ENCODE measurements around the gene COL25A1.

Gene COL25A1

DNA sequence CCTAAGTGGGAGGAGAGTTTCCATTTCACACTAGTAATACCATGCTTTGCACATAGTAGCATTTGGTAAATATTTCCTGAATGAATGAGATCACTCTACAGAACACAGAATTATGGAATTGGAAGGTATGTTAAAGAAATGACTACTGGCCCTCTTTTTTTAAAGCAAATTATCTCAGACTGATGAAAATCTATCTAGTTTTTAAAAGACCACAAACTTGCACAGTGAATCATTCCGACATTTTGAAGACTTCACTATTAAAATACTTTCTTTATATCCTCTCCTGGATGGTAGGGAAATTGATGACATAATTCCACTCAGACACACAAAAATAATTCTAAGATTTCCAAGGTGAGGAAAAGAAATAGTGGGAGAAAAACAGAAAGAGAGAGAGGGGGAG is 471.2 kb downstream of the COL25A1 start:
- DNase-seq (ENCODE audit: low read depth in 1 of 2, low spot score in 1 of 2): no peak

DNA sequence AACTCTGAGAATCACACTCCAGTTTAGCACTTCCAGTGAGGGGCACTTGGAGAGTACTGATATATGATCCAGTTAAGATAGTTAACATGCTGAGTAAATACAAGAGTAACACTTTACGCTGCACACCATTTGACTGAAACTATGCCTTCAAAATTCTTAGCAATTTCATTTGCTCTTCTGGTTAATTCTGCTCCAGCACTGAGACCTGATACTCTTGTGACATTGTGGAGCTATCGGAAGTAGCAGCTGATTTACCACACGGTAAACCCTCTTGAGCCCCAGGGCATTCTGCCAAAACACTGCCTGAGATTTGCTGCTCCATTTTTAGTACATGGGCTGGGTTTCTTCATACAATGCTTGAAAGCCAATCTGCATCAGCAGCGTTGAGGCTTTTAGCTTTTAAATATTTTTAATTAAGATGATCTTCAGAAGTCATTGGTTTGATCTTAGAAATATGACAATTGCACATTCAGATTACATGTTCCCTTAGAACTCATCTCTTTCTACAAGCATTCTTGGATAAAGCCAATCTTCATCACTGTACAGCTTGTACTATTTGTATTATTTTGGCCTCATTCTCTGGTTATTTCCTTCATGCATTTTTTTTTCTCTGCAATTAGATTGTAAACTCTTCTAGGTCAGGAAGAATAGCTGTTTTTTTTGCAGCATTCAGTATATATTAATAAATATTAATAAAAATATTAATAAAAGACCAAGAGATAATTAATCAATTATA is 471.8 kb downstream of the COL25A1 start:
- no peak for DNase-seq (ENCODE audit: low read depth in 1 of 2, low spot score in 1 of 2)

DNA sequence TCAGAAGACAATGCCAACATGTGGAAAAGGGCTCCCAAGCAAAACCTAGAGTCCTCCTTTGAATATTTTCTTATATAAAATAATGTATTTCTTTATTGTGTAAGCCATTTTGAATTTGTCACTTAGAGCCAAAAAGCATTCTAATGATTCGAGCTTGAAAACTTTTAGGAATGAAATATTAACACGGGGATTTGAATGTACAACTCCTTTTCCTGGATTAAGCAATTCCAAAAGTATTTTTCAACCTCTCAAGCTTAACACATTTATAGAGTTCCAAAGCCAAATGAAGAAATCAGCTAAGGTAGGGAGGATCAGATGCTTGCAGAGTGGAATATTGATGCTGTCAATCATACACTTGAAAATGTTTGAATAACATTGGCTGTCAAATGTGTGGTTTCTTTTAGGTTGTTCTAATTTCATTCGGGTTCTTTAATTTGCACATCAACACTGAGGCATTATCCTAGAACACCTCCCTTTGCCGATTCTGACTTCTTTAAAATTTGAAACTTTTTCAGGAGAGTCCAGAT is 472.4 kb downstream of the COL25A1 start:
- no peak for DNase-seq (ENCODE audit: low read depth in 1 of 2, low spot score in 1 of 2)

DNA sequence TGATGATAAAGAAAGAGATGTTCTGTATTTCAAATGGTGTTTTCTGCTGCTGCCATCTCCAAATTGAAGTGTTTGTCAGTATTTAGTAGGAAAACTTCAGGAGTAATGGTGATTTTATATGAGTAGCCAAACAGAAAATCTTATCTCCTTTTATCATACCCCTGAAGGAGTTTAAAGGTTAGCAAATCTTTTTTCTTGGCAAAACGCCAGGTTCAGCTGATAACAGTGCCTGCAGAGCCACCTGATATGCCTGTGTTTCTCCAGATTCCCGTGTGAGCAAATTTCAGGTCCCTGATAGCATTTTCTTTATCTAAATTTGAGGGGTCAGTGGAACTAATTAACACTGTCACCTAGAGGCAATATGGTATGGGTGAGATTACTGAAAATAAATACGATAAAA is 473.8 kb downstream of the COL25A1 start:
- DNase-seq (ENCODE audit: low read depth in 1 of 2, low spot score in 1 of 2): no peak

DNA sequence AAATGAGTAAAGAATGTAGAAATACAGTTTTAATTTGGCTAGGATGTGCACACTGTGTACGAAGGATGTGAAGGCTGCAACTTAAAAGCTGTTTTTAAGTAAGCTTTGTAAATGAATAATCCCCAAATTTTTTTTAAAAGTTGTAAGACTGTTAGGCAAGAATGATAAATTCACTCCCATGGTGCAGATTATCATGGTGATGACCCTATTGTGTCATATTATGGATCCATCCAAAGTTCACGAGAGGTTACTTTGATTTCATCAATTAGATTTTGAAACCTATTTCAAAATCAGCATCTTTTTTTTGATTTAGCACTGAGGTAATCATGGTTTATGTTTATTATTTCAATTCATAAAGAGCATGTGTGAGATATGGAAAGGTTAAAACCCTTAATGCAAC is 476.7 kb downstream of the COL25A1 start:
- no peak for DNase-seq (ENCODE audit: low read depth in 1 of 2, low spot score in 1 of 2)

DNA sequence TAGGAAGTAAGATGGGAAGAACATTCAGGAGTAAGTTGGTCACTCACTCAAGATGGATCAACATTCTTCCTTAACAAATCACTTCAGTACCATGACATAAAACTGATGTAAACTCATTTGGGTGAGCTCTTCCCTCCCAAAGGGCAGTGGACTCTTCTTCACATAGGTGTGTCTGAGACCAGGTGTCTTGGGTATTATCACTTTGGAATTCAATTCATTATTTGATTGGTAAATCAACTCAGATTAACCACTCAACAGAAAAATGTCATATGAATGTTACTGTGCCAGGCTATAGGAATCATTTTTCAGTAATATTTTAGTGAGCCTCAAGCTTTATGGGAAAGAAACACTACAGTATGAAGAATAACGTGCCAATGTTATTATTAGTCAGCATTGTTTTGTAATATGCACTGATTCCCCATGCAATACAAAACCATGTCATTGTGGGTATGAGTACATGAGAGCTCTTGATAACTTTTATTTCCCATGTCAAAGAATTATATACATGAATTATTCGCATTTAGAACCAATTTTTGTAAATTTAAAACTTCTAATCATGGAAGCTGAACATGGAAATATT is 481.0 kb downstream of the COL25A1 start:
- DNase-seq (ENCODE audit: low read depth in 1 of 2, low spot score in 1 of 2): no peak

DNA sequence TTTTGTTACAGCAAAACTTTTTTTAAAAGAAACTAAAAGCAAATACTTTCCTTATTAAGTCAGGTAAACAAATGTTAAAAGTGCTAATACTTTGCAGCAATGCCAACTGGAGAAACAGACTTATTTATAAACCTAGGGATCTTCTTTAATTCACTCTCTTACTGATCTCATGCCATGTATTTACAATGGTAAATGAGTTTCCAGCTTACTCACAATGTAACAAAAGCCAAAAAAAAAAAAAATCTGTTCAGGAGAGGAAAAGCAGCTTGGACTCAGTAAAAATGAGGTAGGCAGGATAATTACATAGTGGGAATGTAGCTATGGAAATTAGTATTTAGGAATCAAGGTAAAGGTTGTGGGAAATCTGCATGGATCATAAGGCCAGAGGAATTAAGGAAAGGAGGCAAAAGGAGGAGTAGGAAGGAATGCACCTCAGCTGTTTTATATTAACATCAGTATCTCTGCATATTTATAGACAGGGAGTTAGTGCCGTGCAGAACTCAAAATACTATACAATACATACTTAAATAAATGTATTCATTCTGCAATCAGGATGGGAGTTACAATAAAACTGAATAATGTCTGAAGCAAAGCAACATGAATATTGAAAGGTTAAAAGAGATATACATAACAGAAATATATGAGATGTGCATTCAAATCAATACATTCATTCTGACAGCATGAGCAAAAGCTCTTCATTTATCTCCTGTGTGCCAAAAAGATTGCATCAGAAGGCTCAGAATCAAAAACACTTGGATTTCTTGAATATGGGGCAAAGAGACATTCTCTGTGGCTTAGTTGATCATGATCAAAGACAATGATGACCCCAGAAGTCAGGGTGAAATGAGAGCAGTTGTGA is 481.7 kb downstream of the COL25A1 start:
- DNase-seq (ENCODE audit: low read depth in 1 of 2, low spot score in 1 of 2): no peak

DNA sequence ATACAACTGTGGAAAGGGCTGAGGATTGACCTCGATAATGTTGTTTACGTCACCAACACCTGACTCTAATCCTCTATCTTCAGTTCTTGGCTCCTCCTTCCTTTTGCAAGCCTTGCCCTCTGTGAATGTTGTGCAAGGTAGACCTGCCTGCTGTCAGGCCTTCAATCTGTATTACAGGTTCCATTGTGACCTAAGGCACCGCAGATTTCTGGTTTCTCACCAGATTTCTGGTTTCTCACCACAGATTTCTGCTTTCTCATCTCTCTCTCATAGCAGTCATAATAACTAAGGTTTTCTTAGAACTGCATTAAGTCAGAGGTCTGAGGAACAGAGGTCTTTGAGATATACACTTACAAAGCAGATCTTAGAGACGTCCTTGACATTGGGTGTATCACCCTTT is 488.1 kb downstream of the COL25A1 start:
- no peak for DNase-seq (ENCODE audit: low read depth in 1 of 2, low spot score in 1 of 2)

DNA sequence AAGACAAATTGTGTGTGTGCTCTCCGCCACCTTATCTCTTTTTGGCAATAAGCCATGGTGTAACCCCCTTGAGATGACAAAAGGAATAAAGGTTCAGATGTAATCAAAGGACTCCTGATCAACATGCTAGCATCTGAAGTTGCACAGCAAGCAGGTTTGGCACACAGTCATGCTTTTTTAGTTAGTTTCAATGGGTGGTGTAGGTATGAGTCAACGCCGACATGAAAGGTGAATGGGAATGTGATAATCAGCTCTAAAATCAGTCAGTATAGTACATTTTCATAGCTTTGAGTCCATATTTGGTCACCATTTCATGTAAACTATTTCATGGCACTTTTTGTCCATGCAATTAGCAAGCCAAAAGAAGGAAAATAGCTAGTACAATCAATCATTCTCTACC is 489.2 kb downstream of the COL25A1 start:
- DNase-seq (ENCODE audit: low read depth in 1 of 2, low spot score in 1 of 2): no peak

DNA sequence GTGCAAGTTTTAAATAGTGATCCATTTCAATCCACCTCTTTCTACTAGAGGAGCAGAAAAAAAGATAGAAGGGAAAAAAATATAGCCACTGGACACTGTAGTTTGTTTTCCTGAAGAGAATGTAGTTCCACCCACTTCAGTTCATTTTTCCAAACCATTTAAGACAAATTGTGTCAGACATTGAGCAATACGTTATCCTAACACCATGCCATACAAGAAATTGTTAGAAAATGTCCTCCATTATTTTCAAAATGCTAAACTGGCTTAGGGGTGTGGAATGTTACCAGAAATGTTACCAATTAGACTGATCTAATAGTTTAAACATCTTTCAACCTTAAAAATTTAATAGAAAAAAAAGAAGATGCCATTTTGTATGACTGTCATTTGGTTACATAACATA is 491.0 kb downstream of the COL25A1 start:
- no peak for DNase-seq (ENCODE audit: low read depth in 1 of 2, low spot score in 1 of 2)

DNA sequence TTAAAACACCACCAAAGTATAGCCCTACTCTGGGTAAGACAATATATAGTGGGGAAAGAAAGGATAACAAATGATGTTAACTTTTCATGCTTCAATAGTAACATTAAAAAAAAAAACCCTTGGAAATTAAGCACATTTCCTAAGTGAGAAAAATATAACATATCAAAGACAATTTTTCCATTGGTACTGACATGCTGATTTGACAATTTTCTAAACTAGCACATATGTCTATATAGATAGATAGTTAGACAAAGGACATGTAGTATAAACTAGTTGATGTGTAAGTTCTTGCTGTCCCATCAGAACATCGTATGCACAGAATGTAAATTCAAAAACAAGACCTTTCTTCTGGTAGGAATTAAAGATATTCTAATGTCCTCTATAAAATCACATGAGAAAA is 492.4 kb downstream of the COL25A1 start:
- no peak for DNase-seq (ENCODE audit: low read depth in 1 of 2, low spot score in 1 of 2)

DNA sequence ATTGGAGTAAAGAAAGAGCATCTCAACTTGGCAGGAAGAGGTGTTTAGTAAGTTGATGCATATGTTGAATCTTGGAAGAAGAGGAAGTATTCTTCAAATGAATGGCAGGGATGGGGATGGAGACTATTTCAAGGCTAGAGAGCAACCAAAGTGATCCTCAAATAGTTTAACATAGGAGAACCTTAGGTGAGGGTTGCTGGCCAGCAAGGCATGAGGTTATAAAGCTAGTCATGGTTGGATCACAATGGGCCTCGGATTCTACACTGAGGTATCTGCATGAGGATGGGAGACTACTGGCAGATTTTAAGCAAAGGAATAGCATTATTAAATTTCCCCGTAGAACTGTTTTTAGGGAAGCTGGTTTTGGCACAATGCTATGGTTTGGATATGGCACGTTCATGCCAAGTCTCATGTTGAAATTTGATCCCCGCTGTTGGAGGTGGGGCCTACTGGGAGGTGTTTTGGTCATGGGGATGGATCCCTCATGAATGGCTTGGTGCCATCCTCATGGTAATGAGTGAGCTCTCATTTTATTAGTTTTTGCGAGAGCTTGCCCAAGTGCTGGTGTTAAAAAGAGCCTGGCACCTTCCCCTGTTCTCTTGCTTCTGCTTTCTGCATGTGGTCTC is 497.7 kb downstream of the COL25A1 start:
- no peak for DNase-seq (ENCODE audit: low read depth in 1 of 2, low spot score in 1 of 2)

DNA sequence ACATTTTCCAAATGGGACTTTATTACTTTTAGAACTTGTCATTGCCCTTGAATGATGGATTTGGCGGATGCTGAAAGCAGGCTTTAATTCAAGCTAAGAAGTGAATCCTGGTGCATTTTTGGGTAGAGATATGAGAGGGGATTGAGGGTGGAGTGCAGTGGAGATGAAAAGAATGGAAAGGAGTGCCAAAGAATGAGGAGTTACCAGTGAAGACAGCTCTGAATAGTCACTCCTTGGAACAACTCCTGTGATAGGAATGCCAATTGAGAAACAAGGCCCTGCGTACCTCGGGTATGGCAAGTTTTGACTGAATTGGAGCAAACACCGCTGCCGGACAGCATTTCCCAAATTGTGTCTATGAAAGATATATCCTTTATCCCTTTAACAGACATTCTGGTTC is 503.2 kb downstream of the COL25A1 start:
- DNase-seq (ENCODE audit: low read depth in 1 of 2, low spot score in 1 of 2): no peak

DNA sequence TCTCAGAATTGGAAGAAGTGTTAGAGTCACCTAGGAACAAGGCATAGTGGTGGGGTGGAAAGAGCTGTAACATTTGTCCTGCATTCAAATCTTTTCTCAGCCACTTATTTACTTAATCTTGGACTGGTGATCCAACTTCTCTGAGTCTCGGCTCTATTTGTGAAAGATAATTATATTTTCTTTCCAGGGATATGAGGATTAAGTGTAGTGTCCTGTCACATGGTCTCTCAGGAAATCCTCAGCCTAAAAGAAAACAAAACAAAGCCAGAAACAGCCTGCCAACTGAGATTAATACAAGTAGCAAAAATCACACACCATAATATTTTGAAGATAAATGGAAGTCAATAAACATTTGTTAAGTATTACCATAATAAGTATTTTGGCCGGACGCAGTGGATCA is 506.3 kb downstream of the COL25A1 start:
- DNase-seq (ENCODE audit: low read depth in 1 of 2, low spot score in 1 of 2): no peak

DNA sequence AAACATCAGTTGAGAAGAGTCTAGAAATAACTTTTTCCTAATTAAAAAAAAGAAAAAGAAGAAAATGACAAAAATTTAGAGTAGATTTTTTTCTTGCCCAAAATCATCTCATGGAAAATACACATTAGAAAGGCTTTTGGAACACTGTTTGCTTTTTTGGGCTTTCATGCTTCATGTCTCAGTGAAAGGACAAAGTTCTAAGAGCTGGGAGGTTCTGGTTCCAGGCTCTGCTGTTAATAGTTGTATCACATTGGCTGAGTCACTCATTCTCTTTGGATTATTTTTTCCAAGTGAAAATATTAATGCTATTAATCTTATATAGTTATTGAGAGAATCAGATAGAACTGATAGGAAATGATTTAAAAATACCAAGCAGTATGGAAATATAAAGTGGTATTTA is 506.7 kb downstream of the COL25A1 start:
- DNase-seq (ENCODE audit: low read depth in 1 of 2, low spot score in 1 of 2): no peak

DNA sequence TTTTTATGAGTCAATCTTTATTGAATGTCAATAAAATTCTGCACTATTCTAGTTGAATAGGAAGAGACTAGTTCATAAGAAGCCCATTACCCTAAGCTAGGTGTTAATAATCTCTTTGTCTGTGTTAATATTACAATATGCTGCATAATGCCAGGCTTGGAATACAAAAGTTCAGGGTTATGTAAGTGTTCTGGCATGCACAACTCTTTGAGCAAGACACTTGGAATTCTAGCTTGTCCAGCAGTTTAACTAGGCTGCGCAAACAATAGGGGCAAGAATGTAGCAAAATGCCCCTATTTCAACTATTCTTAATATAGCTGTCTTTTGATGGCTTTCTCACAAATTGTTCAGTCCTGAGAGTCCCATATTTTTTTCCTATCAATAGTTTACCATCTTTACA is 508.3 kb downstream of the COL25A1 start:
- DNase-seq (ENCODE audit: low read depth in 1 of 2, low spot score in 1 of 2): no peak

DNA sequence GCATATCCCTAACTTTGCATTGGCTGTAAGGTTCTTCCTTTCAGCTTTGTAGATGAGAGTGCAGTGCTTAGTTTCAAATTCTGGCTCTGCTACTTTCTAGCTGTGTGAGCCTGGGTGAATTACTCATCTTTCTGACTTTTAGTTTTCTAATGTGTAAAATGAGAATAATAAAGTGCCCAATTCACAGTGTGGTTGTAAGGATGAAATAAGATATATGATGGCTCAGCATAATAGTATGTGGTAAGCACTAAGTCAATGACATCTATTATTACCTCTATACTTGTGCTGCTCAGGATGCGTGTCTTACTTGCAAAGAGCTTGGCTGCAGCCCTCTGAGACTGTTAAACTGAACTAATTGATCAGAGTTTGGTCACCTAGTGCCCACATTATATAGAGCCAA is 509.0 kb downstream of the COL25A1 start:
- DNase-seq (ENCODE audit: low read depth in 1 of 2, low spot score in 1 of 2): no peak

DNA sequence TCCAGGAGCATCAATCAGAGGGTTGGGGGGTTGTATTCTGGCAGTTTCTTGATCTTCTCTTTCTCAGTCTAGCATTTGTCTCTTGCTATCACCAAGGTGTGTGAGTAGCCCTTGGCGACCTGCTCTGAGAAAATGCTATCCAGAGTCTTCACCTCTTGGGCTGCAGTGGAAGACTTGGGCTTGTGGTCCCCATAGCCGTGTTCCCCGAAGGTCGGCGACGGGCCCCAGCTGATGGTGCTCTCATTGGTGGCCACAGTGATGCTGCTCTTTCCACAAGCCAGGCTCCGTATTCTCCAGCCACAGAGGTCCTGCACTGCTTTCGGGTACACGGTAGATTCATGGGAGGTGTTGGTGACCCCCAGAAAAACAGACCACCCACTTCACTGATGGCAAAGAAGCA is 513.7 kb downstream of the COL25A1 start:
- no peak for DNase-seq (ENCODE audit: low read depth in 1 of 2, low spot score in 1 of 2)

DNA sequence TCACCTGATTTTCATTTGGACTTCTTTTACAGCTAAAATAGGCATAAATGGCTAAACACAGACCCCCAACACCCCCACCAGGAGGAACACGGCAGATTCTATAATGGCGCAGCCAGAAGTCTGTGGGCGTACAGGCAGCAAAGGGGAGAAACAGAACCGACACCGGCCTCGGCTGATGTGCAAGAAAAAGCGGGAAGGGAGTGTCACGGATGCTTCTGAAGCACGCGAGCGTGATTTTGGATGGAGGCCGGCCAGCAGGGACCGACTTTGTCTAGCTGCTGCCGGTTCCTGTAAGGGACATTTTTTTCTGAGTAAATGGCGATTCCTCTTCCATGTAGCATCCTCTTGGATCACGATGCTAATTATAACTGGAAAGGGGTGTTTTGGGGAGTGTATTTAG is 514.7 kb downstream of the COL25A1 start:
- DNase-seq (ENCODE audit: low read depth in 1 of 2, low spot score in 1 of 2): no peak

DNA sequence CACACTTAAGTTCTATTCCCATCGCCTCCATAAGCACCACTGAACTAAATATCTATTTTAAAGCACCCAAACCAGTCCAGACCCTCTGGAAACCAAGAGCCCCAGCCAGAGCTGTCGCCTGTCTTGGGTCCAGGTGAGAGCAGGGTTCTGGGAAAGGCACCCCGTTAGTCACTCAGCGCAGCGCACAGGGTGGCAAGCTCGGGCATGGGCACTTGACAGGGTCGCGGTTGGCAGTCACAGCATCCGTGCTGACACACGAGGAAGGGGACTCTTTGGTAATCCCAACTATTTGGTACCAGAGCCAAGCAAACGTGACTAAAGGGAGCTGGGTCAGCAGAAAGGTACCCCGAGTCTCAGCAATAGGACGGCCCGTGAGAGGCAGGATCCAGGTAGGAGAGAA is 515.4 kb downstream of the COL25A1 start:
- DNase-seq (ENCODE audit: low read depth in 1 of 2, low spot score in 1 of 2): no peak

DNA sequence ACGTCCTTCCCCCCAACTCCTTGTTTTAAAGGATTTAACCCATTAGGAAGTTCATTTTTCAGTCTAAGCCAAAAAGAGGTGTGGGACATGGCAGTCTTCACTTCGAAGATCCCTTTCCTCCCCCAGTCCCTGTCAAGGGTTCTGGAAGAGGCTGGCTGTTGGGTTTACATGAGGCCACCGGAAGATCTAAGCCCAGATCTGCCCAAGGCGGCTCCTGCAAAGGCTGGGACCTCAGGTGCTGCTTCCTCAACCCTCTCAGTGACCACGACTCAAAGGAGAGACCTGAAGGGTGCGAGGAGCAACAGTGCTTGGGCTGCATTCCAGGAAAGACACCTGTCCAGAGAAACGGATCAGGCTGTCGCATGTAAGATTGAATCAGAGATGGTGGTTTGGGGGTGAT is 516.1 kb downstream of the COL25A1 start:
- no peak for DNase-seq (ENCODE audit: low read depth in 1 of 2, low spot score in 1 of 2)

Data from activated T-helper 1 cell treated with anti-CD3 and anti-CD28 coated beads, Interleukin-2, amount 50 U/mL, for 16 hours (primary cell).